Common myeloid progenitor, CD34-positive (primary cell): ENCODE data around the gene SCYL1.

ENCODE experiments used
- CTCF ChIA-PET: fragments of 350-600 bp; sonication (Branson Sonifier 250); formaldehyde crosslinking; loops from one replicate; lab custom pipeline; 2021; ENCODE audit warnings: antibody characterized with exemption; lab: Charles Lee
- POLR2A ChIA-PET: fragments of 350-600 bp; sonication (Branson Sonifier 250); formaldehyde crosslinking; loops from one replicate; lab custom pipeline; 2021; ENCODE audit warnings: antibody characterized with exemption; lab: Charles Lee
- DNase-seq, 3 donors: peaks; one replicate each; pipeline versions ENCODE4 v3.0.0 to v3.0.0-alpha.2; 2013
- H3K27ac ChIP-seq, 2 experiments: 1 replicate in 1 of 2; 2 replicates in 1 of 2; pipeline ENCODE4 v1.7.0; 2013; ENCODE audit warnings: inconsistent platforms in 2 of 2, low read length in 2 of 2, mild to moderate bottlenecking in 2 of 2, low read depth in 1 of 2, moderate library complexity in 1 of 2; ENCODE audit not compliant: severe bottlenecking in 2 of 2, insufficient read depth in 1 of 2, poor library complexity in 1 of 2
- H3K27me3 ChIP-seq, 5 experiments: replicated peaks in 2 of 5; 1 replicate in 3 of 5; 2 replicates in 2 of 5; pipeline versions ENCODE4 v1.6.1 to v1.7.0; 2013; ENCODE audit warnings: low read length in 4 of 5, mild to moderate bottlenecking in 2 of 5, moderate library complexity in 2 of 5, inconsistent platforms in 1 of 5; ENCODE audit not compliant: insufficient read depth in 5 of 5, control insufficient read depth in 4 of 5
- H3K36me3 ChIP-seq, 4 experiments: 1 replicate in 2 of 4; 2 replicates in 2 of 4; pipeline versions ENCODE4 v1.6.1 to v1.7.0; 2013; ENCODE audit warnings: low read length in 3 of 4, control low read depth in 1 of 4, mild to moderate bottlenecking in 1 of 4; ENCODE audit not compliant: control insufficient read depth in 4 of 4, insufficient read depth in 4 of 4
- H3K4me1 ChIP-seq, 4 experiments: 1 replicate in 3 of 4; 2 replicates in 1 of 4; pipeline versions ENCODE4 v1.6.1 to v1.7.1; 2013; ENCODE audit warnings: low read length in 3 of 4, mild to moderate bottlenecking in 3 of 4, control low read depth in 1 of 4, inconsistent platforms in 1 of 4, moderate library complexity in 1 of 4; ENCODE audit not compliant: control insufficient read depth in 4 of 4, insufficient read depth in 4 of 4; ENCODE audit errors: control extremely low read depth in 1 of 4
- H3K4me3 ChIP-seq, 7 experiments: 1 replicate in 4 of 7; 2 replicates in 3 of 7; pipeline versions ENCODE4 v1.5.1 to v1.7.0; 2013; ENCODE audit warnings: mild to moderate bottlenecking in 7 of 7, low read length in 6 of 7, moderate library complexity in 6 of 7, inconsistent platforms in 2 of 7, low read depth in 2 of 7, control low read depth in 1 of 7; ENCODE audit not compliant: insufficient read depth in 4 of 7, control insufficient read depth in 1 of 7; ENCODE audit errors: extremely low read depth in 1 of 7
- H3K9me3 ChIP-seq, 5 experiments: 1 replicate in 4 of 5; 2 replicates in 1 of 5; pipeline versions ENCODE4 v1.6.1 to v1.7.1; 2013; ENCODE audit warnings: low read length in 4 of 5, mild to moderate bottlenecking in 2 of 5, inconsistent platforms in 1 of 5, low read depth in 1 of 5, moderate library complexity in 1 of 5; ENCODE audit not compliant: control insufficient read depth in 4 of 5, insufficient read depth in 2 of 5; ENCODE audit errors: control extremely low read depth in 1 of 5
- WGBS: methylation state at CpG from one replicate; pipeline ENCODE4 v1.1.5; 2013; ENCODE audit not compliant: insufficient coverage; 5-methylcytosine and 5-hydroxymethylcytosine counted together

The SCYL1 gene

GRCh38 chr11:65493367-65494176 is 31.3 kb upstream of the SCYL1 start:
- POLR2A ChIA-PET, result interaction anchor here (0.7 to 26.7 kb wide), 4 partner anchors 8 to 21 kb away, joined by 4 to 1072 read pairs (median 19); no protein-coding TSS in a partner anchor
- CTCF ChIA-PET, result interaction anchor here (0.6 to 26.9 kb wide), 4 partner anchors 11 to 21 kb away, joined by 3 to 653 read pairs (median 4); no protein-coding TSS in a partner anchor

GRCh38 chr11:65496304-65497140 is 28.4 kb upstream of the SCYL1 start:
- Histone ChIP-seq H3K36me3 (peaks cover 9 to 17% (median 10%) of the 10 kb centered on the region in 4 experiments), H3K4me3 (peak overlapping the region in 6 of 7 experiments; percentile 13 to 65 (median 56)), H3K4me1 (peaks cover 19 to 66% (median 63%) of the 10 kb centered on the region in 4 experiments), H3K27ac (peak overlapping the region; percentile 89 to 94), H3K27me3 (no peaks in the 10 kb centered on the region), H3K9me3 (no peaks in the 10 kb centered on the region)
- WGBS, result 28% methylated on average over 5 of the region's 15 CpGs
- ChIA-PET POLR2A (interaction anchor here (0.6 to 26.7 kb wide), 8 partner anchors 9 to 126 kb away, joined by 3 to 1072 read pairs (median 32); partner anchors contain the start of genes NEAT1 and SLC25A45), CTCF (interaction anchor here (0.7 to 26.9 kb wide), 13 partner anchors 8 to 117 kb away, joined by 3 to 653 read pairs (median 7); partner anchors contain the start of gene NEAT1)
- peak in 1 of 3 donors; percentile 76 for DNase-seq

More at GRCh38 chr11:65493367-65494176, 31.3 kb upstream of the SCYL1 start:
- Histone ChIP-seq H3K9me3 (no peaks in the 10 kb centered on the region), H3K27ac (peak overlapping the region; percentile 61 to 85), H3K4me1 (peaks cover 19 to 90% (median 80%) of the 10 kb centered on the region in 4 experiments), H3K36me3 (no peaks in the 10 kb centered on the region), H3K4me3 (peak overlapping the region in 3 of 7 experiments; percentile 11 to 50 (median 28)), H3K27me3 (no peaks in the 10 kb centered on the region)
- peak in 1 of 3 donors; percentile 34 for DNase-seq
- 97% methylated on average over 11 of the region's 12 CpGs for WGBS

GRCh38 chr11:65497141-65498041 is 27.5 kb upstream of the SCYL1 start:
- under 1% methylated on average over 60 of the region's 61 CpGs for WGBS

GRCh38 chr11:65498042-65498726 is 26.7 kb upstream of the SCYL1 start:
- CTCF ChIA-PET, result interaction anchor here (1.0 to 26.9 kb wide), 18 partner anchors 8 to 142 kb away, joined by 3 to 653 read pairs (median 6); partner anchors contain the start of gene NEAT1
- DNase-seq, result peak in 2 of 3 donors; percentile 78 to 79
- Histone ChIP-seq H3K4me1 (peaks cover 20 to 55% (median 48%) of the 10 kb centered on the region in 4 experiments), H3K36me3 (peaks cover 19 to 33% (median 24%) of the 10 kb centered on the region in 4 experiments), H3K27ac (peak overlapping the region; percentile 100), H3K27me3 (no peaks in the 10 kb centered on the region), H3K4me3 (peak overlapping the region; percentile 72 to 100 (median 98)), H3K9me3 (no peaks in the 10 kb centered on the region)
- POLR2A ChIA-PET, result interaction anchor here (0.5 to 26.7 kb wide), 18 partner anchors 8 to 669 kb away, joined by 3 to 1072 read pairs (median 6); partner anchors contain the start of genes NEAT1 and SLC25A45
- 3% methylated on average over 21 of the region's 24 CpGs for WGBS

More at GRCh38 chr11:65497141-65498041, 27.5 kb upstream of the SCYL1 start:
- ChIA-PET POLR2A (interaction anchor here (0.6 to 26.7 kb wide), 12 partner anchors 9 to 131 kb away, joined by 3 to 1072 read pairs (median 20); partner anchors contain the start of genes NEAT1 and SLC25A45), CTCF (interaction anchor here (0.7 to 26.9 kb wide), 15 partner anchors 9 to 118 kb away, joined by 3 to 653 read pairs (median 6); partner anchors contain the start of gene NEAT1)
- H3K27me3 ChIP-seq, result no peaks in the 10 kb centered on the region
- H3K4me3 ChIP-seq, result peak overlapping the region; percentile 72 to 100 (median 98)
- peaks cover 22 to 57% (median 54%) of the 10 kb centered on the region in 4 experiments for H3K4me1 ChIP-seq
- H3K9me3 ChIP-seq, result no peaks in the 10 kb centered on the region
- peak; percentile 98 to 99 (median 99) for DNase-seq
- H3K27ac ChIP-seq, result peak overlapping the region; percentile 100
- H3K36me3 ChIP-seq, result peaks cover 15 to 25% (median 18%) of the 10 kb centered on the region in 4 experiments

- DNase-seq, result no peak
- Histone ChIP-seq H3K9me3 (no peaks in the 10 kb centered on the region), H3K4me1 (peaks cover 16 to 54% (median 44%) of the 10 kb centered on the region in 4 experiments), H3K27ac (peak overlapping the region; percentile 100), H3K4me3 (peak overlapping the region; percentile 72 to 100 (median 98)), H3K27me3 (no peaks in the 10 kb centered on the region), H3K36me3 (peaks cover 19 to 38% (median 27%) of the 10 kb centered on the region in 4 experiments)
- ChIA-PET POLR2A (interaction anchor here (0.5 to 26.7 kb wide), 19 partner anchors 8 to 669 kb away, joined by 3 to 1072 read pairs (median 5); partner anchors contain the start of genes NEAT1 and SLC25A45), CTCF (interaction anchor here (1.0 to 26.9 kb wide), 12 partner anchors 10 to 143 kb away, joined by 3 to 653 read pairs (median 6); partner anchors contain the start of gene NEAT1)
- WGBS, result 0% methylated on average over 2 of the region's 6 CpGs
Observed at GRCh38 chr11:65498727-65498976, 26.2 kb upstream of the SCYL1 start.
